ENCODE measurements around the gene SLC17A9. TPM values are rescaled to one million over a fixed set of nuclear protein-coding genes. Genes with fewer than 3 reads are reported as not detected.
A peak's percentile ranks its signal among the peaks of the same experiment; 100 is the strongest.

Gene SLC17A9
- polyA plus RNA-seq, 2 donors, result 1.0 to 3.3 TPM

- peaks cover 0 to under 1% of the 10 kb centered on the region in 2 donors for H3K9me3 ChIP-seq (ENCODE audit: control insufficient read depth in 2 of 2, insufficient read depth in 1 of 2, low read depth in 1 of 2, low read length in 1 of 2)
- 6 to 21% methylated on average over 32 of the region's 32 CpGs for WGBS, 2 donors
- H3K4me1 ChIP-seq (ENCODE audit: control insufficient read depth in 2 of 2, insufficient read depth in 2 of 2, low read length in 1 of 2), result peaks cover 13 to 14% of the 10 kb centered on the region in 2 donors
- H3K4me3 ChIP-seq (ENCODE audit: low read depth in 1 of 2, low read length in 2 of 2), result no peak overlapping the region
- no peaks in the 10 kb centered on the region for H3K27me3 ChIP-seq (ENCODE audit: control insufficient read depth in 1 of 2, insufficient read depth in 2 of 2, low read length in 2 of 2)
- peaks cover 4 to 17% of the 10 kb centered on the region in 2 donors for H3K36me3 ChIP-seq (ENCODE audit: control insufficient read depth in 2 of 2, insufficient read depth in 2 of 2, low read length in 1 of 2)
- peak overlapping the region; percentile 82 to 89 for H3K27ac ChIP-seq (ENCODE audit: low read depth in 2 of 2, low read length in 1 of 2)
Observed at GRCh38 chr20:62953839-62954703, 1.6 kb downstream of the SLC17A9 start.

- Histone ChIP-seq H3K4me1 (ENCODE audit: control insufficient read depth in 2 of 2, insufficient read depth in 2 of 2, low read length in 1 of 2) (peaks cover 13 to 14% of the 10 kb centered on the region in 2 donors), H3K36me3 (ENCODE audit: control insufficient read depth in 2 of 2, insufficient read depth in 2 of 2, low read length in 1 of 2) (peaks cover 0 to 6% of the 10 kb centered on the region in 2 donors), H3K9me3 (ENCODE audit: control insufficient read depth in 2 of 2, insufficient read depth in 1 of 2, low read depth in 1 of 2, low read length in 1 of 2) (no peaks in the 10 kb centered on the region), H3K27ac (ENCODE audit: low read depth in 2 of 2, low read length in 1 of 2) (no peak overlapping the region), H3K27me3 (ENCODE audit: control insufficient read depth in 1 of 2, insufficient read depth in 2 of 2, low read length in 2 of 2) (no peaks in the 10 kb centered on the region), H3K4me3 (ENCODE audit: low read depth in 1 of 2, low read length in 2 of 2) (no peak overlapping the region)
- 68 to 80% methylated on average over 22 to 23 of the region's 23 CpGs for WGBS, 2 donors
Observed at GRCh38 chr20:62955519-62956386, 3.2 kb downstream of the SLC17A9 start.

GRCh38 chr20:62956387-62957135 lies 4.1 kb downstream of the SLC17A9 start:
- WGBS, 2 donors, result 82 to 85% methylated on average over 25 of the region's 25 CpGs
- Histone ChIP-seq H3K9me3 (ENCODE audit: control insufficient read depth in 2 of 2, insufficient read depth in 1 of 2, low read depth in 1 of 2, low read length in 1 of 2) (no peaks in the 10 kb centered on the region), H3K27me3 (ENCODE audit: control insufficient read depth in 1 of 2, insufficient read depth in 2 of 2, low read length in 2 of 2) (no peaks in the 10 kb centered on the region), H3K4me3 (ENCODE audit: low read depth in 1 of 2, low read length in 2 of 2) (no peak overlapping the region), H3K4me1 (ENCODE audit: control insufficient read depth in 2 of 2, insufficient read depth in 2 of 2, low read length in 1 of 2) (peaks cover 13 to 14% of the 10 kb centered on the region in 2 donors), H3K36me3 (ENCODE audit: control insufficient read depth in 2 of 2, insufficient read depth in 2 of 2, low read length in 1 of 2) (peaks cover 0 to 2% of the 10 kb centered on the region in 2 donors), H3K27ac (ENCODE audit: low read depth in 2 of 2, low read length in 1 of 2) (no peak overlapping the region)

- WGBS, 2 donors, result 95% methylated on average over 36 of the region's 36 CpGs
- Histone ChIP-seq H3K9me3 (ENCODE audit: control insufficient read depth in 2 of 2, insufficient read depth in 1 of 2, low read depth in 1 of 2, low read length in 1 of 2) (no peaks in the 10 kb centered on the region), H3K4me3 (ENCODE audit: low read depth in 1 of 2, low read length in 2 of 2) (no peak overlapping the region), H3K4me1 (ENCODE audit: control insufficient read depth in 2 of 2, insufficient read depth in 2 of 2, low read length in 1 of 2) (peaks cover 10 to 11% of the 10 kb centered on the region in 2 donors), H3K27ac (ENCODE audit: low read depth in 2 of 2, low read length in 1 of 2) (no peak overlapping the region), H3K27me3 (ENCODE audit: control insufficient read depth in 1 of 2, insufficient read depth in 2 of 2, low read length in 2 of 2) (no peaks in the 10 kb centered on the region), H3K36me3 (ENCODE audit: control insufficient read depth in 2 of 2, insufficient read depth in 2 of 2, low read length in 1 of 2) (peaks cover 0 to 2% of the 10 kb centered on the region in 2 donors)
Observed at GRCh38 chr20:62957136-62958117, 4.9 kb downstream of the SLC17A9 start.

GRCh38 chr20:62958388-62959100 lies 6.0 kb downstream of the SLC17A9 start:
- no peaks in the 10 kb centered on the region for H3K27me3 ChIP-seq (ENCODE audit: control insufficient read depth in 1 of 2, insufficient read depth in 2 of 2, low read length in 2 of 2)
- peaks cover 0 to 2% of the 10 kb centered on the region in 2 donors for H3K36me3 ChIP-seq (ENCODE audit: control insufficient read depth in 2 of 2, insufficient read depth in 2 of 2, low read length in 1 of 2)
- no peak overlapping the region for H3K27ac ChIP-seq (ENCODE audit: low read depth in 2 of 2, low read length in 1 of 2)
- no peak overlapping the region for H3K4me3 ChIP-seq (ENCODE audit: low read depth in 1 of 2, low read length in 2 of 2)
- H3K4me1 ChIP-seq (ENCODE audit: control insufficient read depth in 2 of 2, insufficient read depth in 2 of 2, low read length in 1 of 2), result peaks cover 3% of the 10 kb centered on the region in 2 donors
- H3K9me3 ChIP-seq (ENCODE audit: control insufficient read depth in 2 of 2, insufficient read depth in 1 of 2, low read depth in 1 of 2, low read length in 1 of 2), result no peaks in the 10 kb centered on the region
- 83 to 86% methylated on average over 9 to 10 of the region's 10 CpGs for WGBS, 2 donors

GRCh38 chr20:62959101-62959971 lies 6.8 kb downstream of the SLC17A9 start:
- H3K9me3 ChIP-seq (ENCODE audit: control insufficient read depth in 2 of 2, insufficient read depth in 1 of 2, low read depth in 1 of 2, low read length in 1 of 2), result no peaks in the 10 kb centered on the region
- no peak overlapping the region for H3K27ac ChIP-seq (ENCODE audit: low read depth in 2 of 2, low read length in 1 of 2)
- H3K27me3 ChIP-seq (ENCODE audit: control insufficient read depth in 1 of 2, insufficient read depth in 2 of 2, low read length in 2 of 2), result no peaks in the 10 kb centered on the region
- H3K4me3 ChIP-seq (ENCODE audit: low read depth in 1 of 2, low read length in 2 of 2), result no peak overlapping the region
- peaks cover 0 to 2% of the 10 kb centered on the region in 2 donors for H3K36me3 ChIP-seq (ENCODE audit: control insufficient read depth in 2 of 2, insufficient read depth in 2 of 2, low read length in 1 of 2)
- 64 to 77% methylated on average over 43 of the region's 43 CpGs for WGBS, 2 donors
- no peaks in the 10 kb centered on the region for H3K4me1 ChIP-seq (ENCODE audit: control insufficient read depth in 2 of 2, insufficient read depth in 2 of 2, low read length in 1 of 2)

GRCh38 chr20:62959998-62960436 lies 7.5 kb downstream of the SLC17A9 start:
- H3K27ac ChIP-seq (ENCODE audit: low read depth in 2 of 2, low read length in 1 of 2), result no peak overlapping the region
- 81 to 85% methylated on average over 20 of the region's 20 CpGs for WGBS, 2 donors
- H3K9me3 ChIP-seq (ENCODE audit: control insufficient read depth in 2 of 2, insufficient read depth in 1 of 2, low read depth in 1 of 2, low read length in 1 of 2), result no peaks in the 10 kb centered on the region
- no peaks in the 10 kb centered on the region for H3K4me1 ChIP-seq (ENCODE audit: control insufficient read depth in 2 of 2, insufficient read depth in 2 of 2, low read length in 1 of 2)
- no peak overlapping the region for H3K4me3 ChIP-seq (ENCODE audit: low read depth in 1 of 2, low read length in 2 of 2)
- H3K36me3 ChIP-seq (ENCODE audit: control insufficient read depth in 2 of 2, insufficient read depth in 2 of 2, low read length in 1 of 2), result peaks cover 0 to 2% of the 10 kb centered on the region in 2 donors
- no peaks in the 10 kb centered on the region for H3K27me3 ChIP-seq (ENCODE audit: control insufficient read depth in 1 of 2, insufficient read depth in 2 of 2, low read length in 2 of 2)

Measured in esophagus (tissue), 2 donors.